ENCODE results near the gene DNAH10. TPM values are rescaled to one million over a fixed set of nuclear protein-coding genes. Genes with fewer than 3 reads are reported as not detected.

DNAH10 gene
- total RNA-seq, 1 donor from 2014 or later: 0.17 TPM

DNA sequence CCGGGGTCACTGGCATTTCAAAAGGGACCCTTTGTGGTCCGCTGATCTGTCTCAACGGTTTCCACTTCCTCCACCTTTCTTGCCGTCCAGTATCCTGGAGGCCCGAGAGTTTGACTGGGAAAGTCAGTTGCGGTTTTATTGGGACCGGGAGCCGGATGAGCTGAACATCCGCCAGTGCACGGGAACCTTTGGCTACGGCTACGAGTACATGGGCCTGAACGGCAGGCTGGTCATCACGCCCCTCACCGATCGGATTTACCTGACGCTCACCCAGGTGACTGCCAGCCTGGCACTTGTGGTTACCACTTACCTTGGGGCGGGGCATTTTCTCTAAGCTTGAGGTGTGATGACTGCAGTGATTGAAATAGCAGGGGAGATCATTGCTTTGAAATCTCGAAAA, 83.8 kb downstream of the DNAH10 start:
- TF ChIP-seq, protein P1, sequence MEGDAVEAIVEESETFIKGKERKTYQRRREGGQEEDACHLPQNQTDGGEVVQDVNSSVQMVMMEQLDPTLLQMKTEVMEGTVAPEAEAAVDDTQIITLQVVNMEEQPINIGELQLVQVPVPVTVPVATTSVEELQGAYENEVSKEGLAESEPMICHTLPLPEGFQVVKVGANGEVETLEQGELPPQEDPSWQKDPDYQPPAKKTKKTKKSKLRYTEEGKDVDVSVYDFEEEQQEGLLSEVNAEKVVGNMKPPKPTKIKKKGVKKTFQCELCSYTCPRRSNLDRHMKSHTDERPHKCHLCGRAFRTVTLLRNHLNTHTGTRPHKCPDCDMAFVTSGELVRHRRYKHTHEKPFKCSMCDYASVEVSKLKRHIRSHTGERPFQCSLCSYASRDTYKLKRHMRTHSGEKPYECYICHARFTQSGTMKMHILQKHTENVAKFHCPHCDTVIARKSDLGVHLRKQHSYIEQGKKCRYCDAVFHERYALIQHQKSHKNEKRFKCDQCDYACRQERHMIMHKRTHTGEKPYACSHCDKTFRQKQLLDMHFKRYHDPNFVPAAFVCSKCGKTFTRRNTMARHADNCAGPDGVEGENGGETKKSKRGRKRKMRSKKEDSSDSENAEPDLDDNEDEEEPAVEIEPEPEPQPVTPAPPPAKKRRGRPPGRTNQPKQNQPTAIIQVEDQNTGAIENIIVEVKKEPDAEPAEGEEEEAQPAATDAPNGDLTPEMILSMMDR (conservative IDR thresholded peaks at IDR 0.05; ENCODE audit: low read depth, low read length): no peak
- no peak overlapping the region for H3K4me3 ChIP-seq (ENCODE audit: low read depth, low read length)
- no peak for DNase-seq (ENCODE audit: low read depth)

DNA sequence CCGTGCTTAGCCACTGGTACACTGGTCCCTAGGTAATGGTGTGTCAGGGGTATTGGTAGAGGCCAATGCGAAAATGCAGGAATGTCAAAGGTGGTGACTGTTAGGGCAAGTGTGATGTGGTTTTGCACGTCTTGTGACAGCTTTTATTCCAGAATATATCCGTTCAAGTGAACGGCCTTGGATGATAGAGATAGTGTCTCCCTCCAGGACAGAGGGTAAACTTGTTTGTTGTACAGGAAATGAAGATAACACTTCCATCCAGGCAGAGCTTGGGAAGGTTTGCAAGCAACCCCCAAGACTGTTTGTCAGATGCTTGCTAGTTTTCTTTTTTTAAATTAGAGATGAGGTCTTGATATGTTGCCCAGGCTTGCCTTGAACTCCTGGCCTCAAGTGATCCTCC, 84.2 kb downstream of the DNAH10 start:
- no peak overlapping the region for H3K4me3 ChIP-seq (ENCODE audit: low read depth, low read length)
- no peak for DNase-seq (ENCODE audit: low read depth)
- TF ChIP-seq, protein P1 (conservative IDR thresholded peaks at IDR 0.05; ENCODE audit: low read depth, low read length): no peak

DNA sequence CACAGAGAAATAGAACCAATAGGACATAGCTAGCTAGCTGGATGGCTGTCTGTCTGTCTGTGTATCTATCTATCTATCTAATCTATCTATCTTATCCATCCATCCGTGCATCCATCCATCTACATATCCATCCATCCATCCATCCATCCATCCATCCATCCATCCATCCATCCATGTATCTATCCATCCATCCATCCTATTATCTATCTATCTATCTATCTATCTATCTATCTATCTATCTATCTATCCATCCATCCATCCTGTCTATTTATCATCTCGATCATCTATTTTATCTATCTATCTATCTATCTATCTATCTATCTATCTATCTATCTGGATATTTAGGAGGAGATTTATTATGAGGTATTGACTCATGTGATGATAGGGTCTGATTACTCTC, 84.9 kb downstream of the DNAH10 start:
- TF ChIP-seq, protein P1 (conservative IDR thresholded peaks at IDR 0.05; ENCODE audit: low read depth, low read length): no peak
- DNase-seq (ENCODE audit: low read depth): no peak
- no peak overlapping the region for H3K4me3 ChIP-seq (ENCODE audit: low read depth, low read length)

DNA sequence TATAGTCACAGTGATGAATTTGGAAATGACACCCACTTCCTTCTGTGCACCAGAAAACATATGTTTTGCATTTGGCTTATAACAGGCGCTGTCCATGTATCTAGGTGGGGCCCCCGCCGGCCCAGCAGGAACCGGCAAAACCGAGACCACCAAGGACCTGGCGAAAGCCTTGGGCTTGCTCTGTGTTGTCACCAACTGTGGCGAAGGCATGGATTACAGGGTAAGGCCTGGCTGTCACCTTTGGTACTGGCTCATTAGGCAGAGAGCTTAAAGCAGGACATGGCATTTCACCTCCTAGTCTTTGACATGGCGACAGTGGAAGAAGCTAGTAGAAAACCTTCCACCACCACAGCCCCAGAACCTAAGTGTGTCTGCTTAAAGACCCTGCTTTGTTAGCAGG, 85.8 kb downstream of the DNAH10 start:
- DNase-seq (ENCODE audit: low read depth): no peak
- TF ChIP-seq, protein P1 (conservative IDR thresholded peaks at IDR 0.05; ENCODE audit: low read depth, low read length): no peak
- no peak overlapping the region for H3K4me3 ChIP-seq (ENCODE audit: low read depth, low read length)

- no peak for DNase-seq (ENCODE audit: low read depth)
- TF ChIP-seq, protein P1 (conservative IDR thresholded peaks at IDR 0.05; ENCODE audit: low read depth, low read length): no peak
- no peak overlapping the region for H3K4me3 ChIP-seq (ENCODE audit: low read depth, low read length)
Observed at GRCh38 chr12:123849517-123849916, 87.4 kb downstream of the DNAH10 start.

DNA sequence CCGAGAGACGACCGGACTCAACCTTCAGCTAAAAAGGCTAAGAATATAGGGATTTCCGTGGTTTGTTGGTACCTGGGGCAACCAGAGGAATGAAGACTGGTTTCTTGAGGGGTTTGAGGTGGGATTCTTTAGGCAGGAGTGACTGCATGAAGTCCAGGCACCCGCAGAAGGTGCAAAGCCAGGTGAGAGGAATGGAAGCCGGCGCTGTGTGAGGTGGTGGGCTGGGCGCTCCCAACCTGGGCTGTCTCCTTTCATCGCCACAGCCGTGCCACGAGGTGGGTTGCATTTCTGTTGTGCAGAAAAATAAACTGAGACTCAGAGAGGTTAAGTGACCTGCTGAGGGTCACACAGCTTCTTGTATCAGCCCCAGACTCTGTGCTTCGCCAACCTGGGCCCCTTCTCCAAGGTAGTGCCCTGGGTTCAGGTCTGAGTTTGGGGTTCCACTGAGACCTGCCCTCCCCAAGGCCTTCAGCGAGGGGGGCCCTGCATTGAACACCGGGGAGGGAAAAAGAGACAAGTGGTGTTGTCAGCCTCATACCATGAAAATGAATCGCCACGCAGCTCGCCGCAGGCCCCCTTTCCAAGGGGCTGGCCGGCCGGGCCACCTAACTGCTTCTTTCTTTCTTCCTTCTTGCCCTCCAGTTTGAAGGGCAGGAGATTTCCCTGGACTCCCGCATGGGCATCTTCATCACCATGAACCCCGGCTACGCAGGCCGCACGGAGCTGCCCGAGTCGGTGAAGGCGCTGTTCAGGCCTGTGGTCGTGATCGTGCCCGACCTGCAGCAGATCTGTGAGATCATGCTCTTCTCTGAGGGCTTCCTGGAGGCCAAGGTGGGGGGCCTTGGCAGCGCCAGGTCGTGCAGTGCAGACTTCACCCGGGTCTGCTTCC, 88.4 kb downstream of the DNAH10 start:
- no peak overlapping the region for H3K4me3 ChIP-seq (ENCODE audit: low read depth, low read length)
- TF ChIP-seq, protein P1 (conservative IDR thresholded peaks at IDR 0.05; ENCODE audit: low read depth, low read length): no peak
- no peak for DNase-seq (ENCODE audit: low read depth)

Data from epithelial cell of proximal tubule (primary cell).